ENCODE results near the gene EBP. TPM values are rescaled to one million over a fixed set of nuclear protein-coding genes. Genes with fewer than 3 reads are reported as not detected.

Gene EBP
- total RNA-seq, 4 donors from 2014 or later: 19.9 to 88.7 (median 67.6) TPM

GRCh38 chrX:48489296-48489695, 32.3 kb upstream of the EBP start:
- Histone ChIP-seq H3K4me3 (no peak overlapping the region), H3K36me3 (no peaks in the 10 kb centered on the region), H3K27ac (no peak overlapping the region), H3K4me1 (no peaks in the 10 kb centered on the region), H3K27me3 (no peaks in the 10 kb centered on the region), H3K9me3 (no peaks in the 10 kb centered on the region)
- intact Hi-C loops (cut with DNase I; ENCODE audit: low total_unique reads) (no loop called here), in situ Hi-C loops (cut with MboI; ENCODE audit: low pct_ligation_motif_present in 1 of 4, low pct_unique_long_range_greater_than_20kb in 1 of 4, low sequenced_read_pairs in 3 of 4) (loop anchor here in 2 of 4 donors (25.0 kb wide), 1 partner anchor 402 kb away; no protein-coding TSS in a partner anchor)
- TF ChIP-seq EP300 (IDR thresholded peaks at IDR 0.05; ENCODE audit: low read depth) (no peak), CTCF (IDR thresholded peaks at IDR 0.05) (no peak), POLR2AphosphoS5 (IDR thresholded peaks at IDR 0.05) (no peak), POLR2A (IDR thresholded peaks at IDR 0.05) (no peak)
- DNase-seq: no peak
- WGBS, 2 donors (ENCODE audit: low coverage in 1 of 2): 90% methylated on average over 9 of the region's 9 CpGs; no CpG with 5 or more reads in 1 of the 2 donors

- Histone ChIP-seq H3K4me3 (no peak overlapping the region), H3K27me3 (no peaks in the 10 kb centered on the region), H3K4me1 (no peaks in the 10 kb centered on the region), H3K27ac (no peak overlapping the region), H3K36me3 (no peaks in the 10 kb centered on the region), H3K9me3 (no peaks in the 10 kb centered on the region)
- WGBS, 2 donors (ENCODE audit: low coverage in 1 of 2): 93% methylated on average over 2 of the region's 2 CpGs; no CpG with 5 or more reads in 1 of the 2 donors
- intact Hi-C loops (cut with DNase I; ENCODE audit: low total_unique reads): loop anchor here (2.0 kb wide), 1 partner anchor 25 kb away; no protein-coding TSS in a partner anchor
- no peak for TF ChIP-seq POLR2A (IDR thresholded peaks at IDR 0.05)
- no peak for TF ChIP-seq CTCF (IDR thresholded peaks at IDR 0.05)
- no peak for TF ChIP-seq POLR2AphosphoS5 (IDR thresholded peaks at IDR 0.05)
- TF ChIP-seq EP300 (IDR thresholded peaks at IDR 0.05; ENCODE audit: low read depth): no peak
- in situ Hi-C loops (cut with MboI; ENCODE audit: low pct_ligation_motif_present in 1 of 4, low pct_unique_long_range_greater_than_20kb in 1 of 4, low sequenced_read_pairs in 3 of 4): loop anchor here in 2 of 4 donors (25.0 kb wide), 1 partner anchor 403 kb away; no protein-coding TSS in a partner anchor
- DNase-seq: no peak
Observed at GRCh38 chrX:48489892-48490291, 31.7 kb upstream of the EBP start.

- Histone ChIP-seq H3K9me3 (no peaks in the 10 kb centered on the region), H3K27me3 (no peaks in the 10 kb centered on the region), H3K36me3 (no peaks in the 10 kb centered on the region), H3K4me3 (no peak overlapping the region), H3K27ac (no peak overlapping the region), H3K4me1 (no peaks in the 10 kb centered on the region)
- intact Hi-C loops (cut with DNase I; ENCODE audit: low total_unique reads) (loop anchor here (2.0 kb wide), 1 partner anchor 26 kb away; no protein-coding TSS in a partner anchor), in situ Hi-C loops (cut with MboI; ENCODE audit: low pct_ligation_motif_present in 1 of 4, low pct_unique_long_range_greater_than_20kb in 1 of 4, low sequenced_read_pairs in 3 of 4) (loop anchor here in 2 of 4 donors (25.0 kb wide), 1 partner anchor 403 kb away; no protein-coding TSS in a partner anchor)
- 74% methylated on average over 8 of the region's 8 CpGs; no CpG with 5 or more reads in 1 of the 2 donors for whole genome bisulfite sequencing, 2 donors (ENCODE audit: low coverage in 1 of 2)
- TF ChIP-seq POLR2AphosphoS5 (IDR thresholded peaks at IDR 0.05): no peak
- no peak for TF ChIP-seq POLR2A (IDR thresholded peaks at IDR 0.05)
- no peak for TF ChIP-seq CTCF (IDR thresholded peaks at IDR 0.05)
- no peak for TF ChIP-seq EP300 (IDR thresholded peaks at IDR 0.05; ENCODE audit: low read depth)
- no peak for DNase-seq
Observed at GRCh38 chrX:48490661-48491060, 30.9 kb upstream of the EBP start.

GRCh38 chrX:48491809-48492208, 29.8 kb upstream of the EBP start:
- Histone ChIP-seq H3K4me3 (no peak overlapping the region), H3K27me3 (no peaks in the 10 kb centered on the region), H3K27ac (no peak overlapping the region), H3K9me3 (no peaks in the 10 kb centered on the region), H3K36me3 (no peaks in the 10 kb centered on the region), H3K4me1 (no peaks in the 10 kb centered on the region)
- no peak for DNase-seq
- intact Hi-C loops (cut with DNase I; ENCODE audit: low total_unique reads) (loop anchor here (2.0 kb wide), 1 partner anchor 27 kb away; no protein-coding TSS in a partner anchor), in situ Hi-C loops (cut with MboI; ENCODE audit: low pct_ligation_motif_present in 1 of 4, low pct_unique_long_range_greater_than_20kb in 1 of 4, low sequenced_read_pairs in 3 of 4) (loop anchor here in 2 of 4 donors (25.0 kb wide), 1 partner anchor 405 kb away; no protein-coding TSS in a partner anchor)
- WGBS, 2 donors (ENCODE audit: low coverage in 1 of 2): 89% methylated on average over 8 of the region's 9 CpGs; no CpG with 5 or more reads in 1 of the 2 donors
- TF ChIP-seq POLR2AphosphoS5 (IDR thresholded peaks at IDR 0.05) (no peak), EP300 (IDR thresholded peaks at IDR 0.05; ENCODE audit: low read depth) (no peak)
